ENCODE measurements around the gene RXFP3. TPM values are rescaled to one million over a fixed set of nuclear protein-coding genes. Genes with fewer than 3 reads are reported as not detected.

The RXFP3 gene
- total RNA-seq, 2 experiments from 2014 or later = not detected

DNA sequence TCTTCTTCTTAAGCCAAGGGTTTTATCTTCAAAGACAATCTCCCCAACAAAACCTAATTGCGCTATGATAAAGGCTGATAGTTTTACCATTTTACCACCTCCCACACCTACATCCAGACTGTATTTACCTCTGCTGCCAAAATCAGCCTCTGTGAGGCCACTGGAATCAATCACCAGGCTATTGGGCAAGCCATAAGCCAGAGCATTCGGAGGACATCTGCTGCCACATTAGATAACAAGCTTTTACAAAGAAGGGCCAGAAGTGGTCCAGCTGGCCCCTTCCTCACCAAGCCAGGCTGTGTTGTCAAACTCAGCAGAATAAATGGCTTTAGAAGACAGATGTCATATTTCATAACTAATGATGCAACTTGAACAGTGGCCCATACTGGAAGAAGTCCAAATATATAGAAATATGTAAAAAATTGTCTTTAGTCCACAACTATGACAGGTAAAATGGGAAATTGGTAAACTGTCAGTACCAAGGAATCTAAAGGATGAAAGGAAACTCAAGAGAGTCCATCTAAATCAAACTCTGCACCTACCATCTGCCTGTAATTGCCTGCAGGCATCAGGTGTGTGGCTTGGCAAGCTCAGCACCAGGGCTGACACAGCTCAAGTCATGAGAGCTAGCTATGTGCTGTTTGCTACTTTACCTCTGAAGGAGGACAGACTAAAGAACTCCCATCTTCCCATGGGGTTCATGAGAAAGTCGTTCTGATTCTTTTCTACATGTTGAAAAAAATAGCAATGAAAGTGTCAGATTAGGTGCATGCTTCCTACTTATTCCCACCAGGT, 32.2 kb downstream of the RXFP3 start:
- no peak for DNase-seq
- H3K27me3 Mint-ChIP-seq (ENCODE audit: low read depth) = no peaks in the 10 kb centered on the region
- no peak overlapping the region for H3K4me3 Mint-ChIP-seq
- intact Hi-C loops (cut with micrococcal nuclease) = no loop called here
- H3K36me3 Mint-ChIP-seq (ENCODE audit: low read depth) = no peaks in the 10 kb centered on the region
- CTCF ChIA-PET = interaction anchor here (1.1 to 3.1 kb wide), 4 partner anchors 11 to 532 kb away, joined by 3 to 14 read pairs (median 4); no protein-coding TSS in a partner anchor
- peaks cover 16% of the 10 kb centered on the region for H3K4me1 Mint-ChIP-seq (ENCODE audit: low read depth)
- no peak overlapping the region for H3K27ac Mint-ChIP-seq
- H3K9me3 Mint-ChIP-seq = no peaks in the 10 kb centered on the region

- H3K4me3 Mint-ChIP-seq = no peak overlapping the region
- intact Hi-C loops (cut with micrococcal nuclease) = loop anchor here (1.0 to 5.0 kb wide), 3 partner anchors 33 to 534 kb away; partner anchors contain the start of gene RXFP3
- H3K9me3 Mint-ChIP-seq = no peaks in the 10 kb centered on the region
- peaks cover 13% of the 10 kb centered on the region for H3K4me1 Mint-ChIP-seq (ENCODE audit: low read depth)
- no peak overlapping the region for H3K27ac Mint-ChIP-seq
- CTCF ChIA-PET = interaction anchor here (0.6 to 3.1 kb wide), 22 partner anchors 9 to 534 kb away, joined by 3 to 18 read pairs (median 4); partner anchors contain the start of genes AMACR and RXFP3
- H3K36me3 Mint-ChIP-seq (ENCODE audit: low read depth) = no peaks in the 10 kb centered on the region
- H3K27me3 Mint-ChIP-seq (ENCODE audit: low read depth) = no peaks in the 10 kb centered on the region
- DNase-seq = peak; percentile 12
Observed at GRCh38 chr5:33969572-33970452, 33.6 kb downstream of the RXFP3 start.

- Mint-ChIP-seq H3K4me3 (no peak overlapping the region), H3K27ac (no peak overlapping the region), H3K9me3 (no peaks in the 10 kb centered on the region), H3K36me3 (ENCODE audit: low read depth) (no peaks in the 10 kb centered on the region), H3K27me3 (ENCODE audit: low read depth) (peaks cover 2% of the 10 kb centered on the region), H3K4me1 (ENCODE audit: low read depth) (peaks cover 9% of the 10 kb centered on the region)
- CTCF ChIA-PET = no interaction called here
- DNase-seq = no peak
- intact Hi-C loops (cut with micrococcal nuclease) = loop anchor here (5.0 kb wide), 1 partner anchor 36 kb away; the partner anchor contains the start of gene RXFP3
Observed at GRCh38 chr5:33973271-33973670, 37.1 kb downstream of the RXFP3 start.

DNA sequence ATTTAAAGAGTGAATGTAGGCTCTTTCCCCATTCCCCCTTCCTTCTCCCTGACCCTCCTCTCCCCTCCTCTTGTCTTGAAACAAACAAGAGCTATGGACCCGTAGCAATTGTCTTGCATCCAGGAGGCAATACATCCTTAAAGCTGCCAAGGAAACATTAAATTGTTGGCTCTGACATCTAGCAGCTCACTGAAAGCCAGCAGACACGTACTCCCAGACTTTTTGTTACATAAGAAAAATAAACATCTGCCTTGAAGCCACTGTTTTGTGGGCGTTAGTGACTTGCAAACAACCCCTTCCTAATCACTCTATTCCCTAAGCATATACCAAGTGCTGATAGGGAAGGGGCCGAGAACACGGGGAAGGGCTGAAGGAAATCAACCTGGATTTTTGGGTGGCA, 39.7 kb downstream of the RXFP3 start:
- no peak overlapping the region for H3K27ac Mint-ChIP-seq
- CTCF ChIA-PET = interaction anchor here (0.7 kb wide), 1 partner anchor 21 kb away, joined by 4 read pairs; no protein-coding TSS in a partner anchor
- H3K27me3 Mint-ChIP-seq (ENCODE audit: low read depth) = peaks cover 2% of the 10 kb centered on the region
- H3K9me3 Mint-ChIP-seq = no peaks in the 10 kb centered on the region
- no peak overlapping the region for H3K4me3 Mint-ChIP-seq
- peaks cover 9% of the 10 kb centered on the region for H3K4me1 Mint-ChIP-seq (ENCODE audit: low read depth)
- intact Hi-C loops (cut with micrococcal nuclease) = loop anchor here (2.0 kb wide), 1 partner anchor 31 kb away; no protein-coding TSS in a partner anchor
- H3K36me3 Mint-ChIP-seq (ENCODE audit: low read depth) = no peaks in the 10 kb centered on the region
- no peak for DNase-seq

DNA sequence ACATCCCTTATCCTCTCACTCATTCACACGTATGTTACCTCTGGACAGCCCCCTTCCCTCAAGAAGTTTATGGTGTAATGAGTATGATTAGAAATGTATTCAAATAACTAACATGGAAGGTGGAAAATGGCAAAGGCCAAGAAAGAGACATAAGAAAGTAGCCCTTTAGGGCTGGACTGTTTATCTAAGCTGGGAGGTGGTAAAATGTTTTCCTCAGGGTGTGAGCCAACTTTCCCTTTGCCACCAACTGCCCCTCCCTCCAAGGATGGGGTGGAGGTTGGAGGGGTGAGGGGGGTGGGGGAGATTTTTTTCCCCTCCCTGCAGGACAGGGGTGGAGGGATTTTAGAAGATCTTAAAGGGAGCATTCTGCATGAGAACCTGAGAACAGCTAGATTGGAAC, 40.1 kb downstream of the RXFP3 start:
- peaks cover 2% of the 10 kb centered on the region for H3K27me3 Mint-ChIP-seq (ENCODE audit: low read depth)
- no peak for DNase-seq
- intact Hi-C loops (cut with micrococcal nuclease) = no loop called here
- H3K27ac Mint-ChIP-seq = no peak overlapping the region
- H3K9me3 Mint-ChIP-seq = no peaks in the 10 kb centered on the region
- CTCF ChIA-PET = interaction anchor here (0.7 kb wide), 1 partner anchor 21 kb away, joined by 4 read pairs; no protein-coding TSS in a partner anchor
- H3K4me1 Mint-ChIP-seq (ENCODE audit: low read depth) = peaks cover 9% of the 10 kb centered on the region
- H3K36me3 Mint-ChIP-seq (ENCODE audit: low read depth) = no peaks in the 10 kb centered on the region
- no peak overlapping the region for H3K4me3 Mint-ChIP-seq

GRCh38 chr5:33978306-33978705, 42.1 kb downstream of the RXFP3 start:
- peaks cover 3% of the 10 kb centered on the region for H3K4me1 Mint-ChIP-seq (ENCODE audit: low read depth)
- intact Hi-C loops (cut with micrococcal nuclease) = no loop called here
- no peak for DNase-seq
- peaks cover 2% of the 10 kb centered on the region for H3K27me3 Mint-ChIP-seq (ENCODE audit: low read depth)
- CTCF ChIA-PET = interaction anchor here (3.3 kb wide), 1 partner anchor 9 kb away, joined by 14 read pairs; no protein-coding TSS in a partner anchor
- no peak overlapping the region for H3K27ac Mint-ChIP-seq
- no peaks in the 10 kb centered on the region for H3K36me3 Mint-ChIP-seq (ENCODE audit: low read depth)
- H3K9me3 Mint-ChIP-seq = no peaks in the 10 kb centered on the region
- no peak overlapping the region for H3K4me3 Mint-ChIP-seq

DNA sequence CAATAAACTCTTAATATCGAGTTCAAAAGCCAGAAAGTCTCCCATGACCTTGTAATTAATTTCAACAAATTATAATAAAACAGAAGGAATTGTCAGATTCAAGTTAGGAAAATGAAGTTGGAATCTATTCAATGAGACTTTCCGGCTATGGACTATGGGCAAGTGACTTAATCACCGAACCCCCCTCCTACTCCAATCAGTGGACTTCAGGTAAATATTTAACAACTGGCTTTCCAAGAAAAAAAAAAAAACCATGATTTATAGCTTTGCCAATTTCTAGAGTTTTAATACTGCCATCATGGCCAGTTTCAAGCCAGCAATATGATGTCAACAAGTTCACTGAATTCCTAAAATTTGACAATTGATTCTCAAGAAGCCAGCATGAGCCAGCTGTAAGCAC, 43.8 kb downstream of the RXFP3 start:
- no peaks in the 10 kb centered on the region for H3K4me1 Mint-ChIP-seq (ENCODE audit: low read depth)
- peaks cover 2% of the 10 kb centered on the region for H3K27me3 Mint-ChIP-seq (ENCODE audit: low read depth)
- H3K27ac Mint-ChIP-seq = no peak overlapping the region
- H3K36me3 Mint-ChIP-seq (ENCODE audit: low read depth) = no peaks in the 10 kb centered on the region
- H3K9me3 Mint-ChIP-seq = no peaks in the 10 kb centered on the region
- no peak overlapping the region for H3K4me3 Mint-ChIP-seq
- CTCF ChIA-PET = interaction anchor here (0.5 to 3.3 kb wide), 2 partner anchors 10 to 33 kb away, joined by 3 to 14 read pairs; no protein-coding TSS in a partner anchor
- intact Hi-C loops (cut with micrococcal nuclease) = no loop called here
- DNase-seq = no peak

DNA sequence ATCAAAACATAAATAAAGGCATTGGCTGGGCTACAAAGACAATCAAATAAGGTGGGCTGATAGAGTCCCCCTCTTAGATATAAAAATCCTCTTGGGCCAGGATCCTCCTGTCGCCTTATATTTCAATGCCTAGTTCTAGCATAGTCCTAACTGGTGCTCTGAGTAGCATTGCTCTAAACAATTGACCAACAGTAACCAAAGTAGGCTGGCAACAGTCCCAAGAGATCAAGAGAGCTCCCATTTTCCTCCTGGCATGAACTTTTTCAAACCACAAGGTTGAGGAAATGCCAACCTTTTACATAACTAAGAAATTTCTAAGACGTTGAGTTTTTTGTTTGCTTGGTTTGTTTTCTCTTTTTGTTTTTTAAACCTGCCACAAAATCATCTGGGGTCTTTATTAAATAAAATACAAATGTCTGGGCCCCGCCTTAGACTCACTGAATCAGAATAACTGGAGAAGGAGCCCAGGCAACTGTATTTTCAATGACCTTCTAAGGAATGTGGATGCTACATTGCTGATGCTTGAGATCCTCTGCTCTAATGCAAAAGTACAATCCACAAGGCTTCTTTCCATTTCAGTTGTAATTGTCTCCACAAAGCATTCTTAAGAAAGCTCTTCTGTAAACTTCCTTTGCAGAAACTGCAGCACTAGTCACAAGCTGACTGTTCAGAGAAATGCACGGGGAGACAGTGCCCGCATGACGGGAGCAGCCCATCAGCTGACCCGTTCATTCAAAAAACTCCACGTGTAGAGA, 45.4 kb downstream of the RXFP3 start:
- H3K9me3 Mint-ChIP-seq = no peaks in the 10 kb centered on the region
- H3K27me3 Mint-ChIP-seq (ENCODE audit: low read depth) = no peaks in the 10 kb centered on the region
- no peak for DNase-seq
- H3K27ac Mint-ChIP-seq = no peak overlapping the region
- intact Hi-C loops (cut with micrococcal nuclease) = no loop called here
- CTCF ChIA-PET = interaction anchor here (1.6 kb wide), 1 partner anchor 11 kb away, joined by 6 read pairs; no protein-coding TSS in a partner anchor
- H3K4me3 Mint-ChIP-seq = no peak overlapping the region
- no peaks in the 10 kb centered on the region for H3K4me1 Mint-ChIP-seq (ENCODE audit: low read depth)
- H3K36me3 Mint-ChIP-seq (ENCODE audit: low read depth) = no peaks in the 10 kb centered on the region

GRCh38 chr5:33984178-33984577, 48.0 kb downstream of the RXFP3 start:
- intact Hi-C loops (cut with micrococcal nuclease) = no loop called here
- no peak overlapping the region for H3K4me3 Mint-ChIP-seq
- no peaks in the 10 kb centered on the region for H3K27me3 Mint-ChIP-seq (ENCODE audit: low read depth)
- no peaks in the 10 kb centered on the region for H3K9me3 Mint-ChIP-seq
- DNase-seq = no peak
- H3K27ac Mint-ChIP-seq = no peak overlapping the region
- H3K4me1 Mint-ChIP-seq (ENCODE audit: low read depth) = no peaks in the 10 kb centered on the region
- H3K36me3 Mint-ChIP-seq (ENCODE audit: low read depth) = peaks cover 9% of the 10 kb centered on the region
- CTCF ChIA-PET = interaction anchor here (1.4 kb wide), 1 partner anchor 14 kb away, joined by 3 read pairs; no protein-coding TSS in a partner anchor

GRCh38 chr5:33984671-33985124, 48.5 kb downstream of the RXFP3 start, which contains the start of gene SLC45A2:
TSS of gene SLC45A2 (minus strand) at chr5:33984693. CDS start at chr5:33984583, 110 bp downstream.
- Mint-ChIP-seq H3K9me3 (no peaks in the 10 kb centered on the region), H3K4me1 (ENCODE audit: low read depth) (no peaks in the 10 kb centered on the region), H3K36me3 (ENCODE audit: low read depth) (peaks cover 10% of the 10 kb centered on the region), H3K4me3 (no peak within 1 kb of the TSS), H3K27me3 (ENCODE audit: low read depth) (no peaks in the 10 kb centered on the region), H3K27ac (no peak within 1 kb of the TSS)
- CTCF ChIA-PET = interaction anchor here (1.4 kb wide), 1 partner anchor 13 kb away, joined by 3 read pairs; no protein-coding TSS in a partner anchor
- no peak for DNase-seq
- intact Hi-C loops (cut with micrococcal nuclease) = no loop called here

- H3K36me3 Mint-ChIP-seq (ENCODE audit: low read depth) = peaks cover 10% of the 10 kb centered on the region
- no peak overlapping the region for H3K4me3 Mint-ChIP-seq
- no peaks in the 10 kb centered on the region for H3K9me3 Mint-ChIP-seq
- H3K27me3 Mint-ChIP-seq (ENCODE audit: low read depth) = no peaks in the 10 kb centered on the region
- intact Hi-C loops (cut with micrococcal nuclease) = no loop called here
- no peaks in the 10 kb centered on the region for H3K4me1 Mint-ChIP-seq (ENCODE audit: low read depth)
- DNase-seq = no peak
- H3K27ac Mint-ChIP-seq = no peak overlapping the region
- CTCF ChIA-PET = interaction anchor here (1.4 kb wide), 1 partner anchor 12 kb away, joined by 3 read pairs; no protein-coding TSS in a partner anchor
Observed at GRCh38 chr5:33985447-33985846, 49.3 kb downstream of the RXFP3 start.
